Liver (tissue), 9 donors: Measurements from ENCODE around the gene KRT28. TPM values are rescaled to one million over a fixed set of nuclear protein-coding genes. Genes with fewer than 3 reads are reported as not detected.

ENCODE experiments used
- DNase-seq: peaks from one replicate; pipeline ENCODE4 v3.0.0-alpha.2; 2017; ENCODE audit warnings: low spot score
- H3K27ac ChIP-seq, 2 donors: one replicate each; pipeline ENCODE4 v1.7.0; 2013; ENCODE audit warnings: inconsistent platforms in 2 of 2, low read length in 2 of 2, control low read depth in 1 of 2, low read depth in 1 of 2, mild to moderate bottlenecking in 1 of 2
- H3K27me3 ChIP-seq, 4 donors: one replicate each; pipeline versions ENCODE4 v1.6.1 to v1.7.0; 2013; ENCODE audit warnings: low read length in 3 of 4, inconsistent platforms in 1 of 4, mild to moderate bottlenecking in 1 of 4, moderate library complexity in 1 of 4; ENCODE audit not compliant: control insufficient read depth in 4 of 4, insufficient read depth in 4 of 4
- H3K36me3 ChIP-seq, 4 donors: one replicate each; pipeline versions ENCODE4 v1.6.1 to v1.7.0; 2013; ENCODE audit warnings: low read length in 3 of 4, mild to moderate bottlenecking in 3 of 4, low read depth in 1 of 4, moderate library complexity in 1 of 4; ENCODE audit not compliant: control insufficient read depth in 4 of 4, insufficient read depth in 3 of 4
- H3K4me1 ChIP-seq, 4 donors: one replicate each; pipeline versions ENCODE4 v1.6.1 to v1.7.0; 2013; ENCODE audit warnings: low read length in 3 of 4, mild to moderate bottlenecking in 3 of 4, moderate library complexity in 1 of 4; ENCODE audit not compliant: control insufficient read depth in 4 of 4, insufficient read depth in 4 of 4
- H3K4me3 ChIP-seq, 3 donors: one replicate each; pipeline versions ENCODE4 v1.6.1 to v1.7.0; 2013; ENCODE audit warnings: low read length in 3 of 3, control low read depth in 1 of 3, low read depth in 1 of 3, mild to moderate bottlenecking in 1 of 3
- H3K9ac ChIP-seq, 2 donors: one replicate each; pipeline ENCODE4 v1.7.0; 2013; ENCODE audit warnings: low read length in 2 of 2, mild to moderate bottlenecking in 2 of 2, moderate library complexity in 2 of 2, control low read depth in 1 of 2, low read depth in 1 of 2
- H3K9me3 ChIP-seq, 4 donors: one replicate each; pipeline versions ENCODE4 v1.6.1 to v1.7.0; 2013; ENCODE audit warnings: low read length in 3 of 4; ENCODE audit not compliant: control insufficient read depth in 4 of 4
- FOXA1 ChIP-seq: IDR thresholded peaks from 2 replicates; pipeline ENCODE4 v1.6.1; 2016; ENCODE audit warnings: antibody characterized with exemption
- FOXA2 ChIP-seq: IDR thresholded peaks from 2 replicates; pipeline ENCODE4 v1.6.1; 2016; ENCODE audit warnings: antibody characterized with exemption
- GABPA ChIP-seq, 2 donors: IDR thresholded peaks in 1 of 2; conservative IDR thresholded peaks in 1 of 2; 2 replicates each; pipeline ENCODE4 v1.6.1; 2016; ENCODE audit warnings: antibody characterized with exemption in 2 of 2, mild to moderate bottlenecking in 1 of 2, moderate library complexity in 1 of 2
- HNF4A ChIP-seq, 2 donors: conservative IDR thresholded peaks; 2 replicates each; pipeline ENCODE4 v1.6.1; 2016; ENCODE audit warnings: antibody characterized with exemption in 2 of 2, mild to moderate bottlenecking in 2 of 2
- JUND ChIP-seq, 2 donors: IDR thresholded peaks; 2 replicates each; pipeline ENCODE4 v1.6.1; 2016; ENCODE audit warnings: antibody characterized with exemption in 2 of 2
- NR2F2 ChIP-seq: IDR thresholded peaks from 2 replicates; pipeline ENCODE4 v1.6.1; 2016; ENCODE audit warnings: antibody characterized with exemption
- RAD21 ChIP-seq, 2 donors: IDR thresholded peaks; 2 replicates each; pipeline ENCODE4 v1.6.1; 2016; ENCODE audit warnings: antibody characterized with exemption in 2 of 2, mild to moderate bottlenecking in 2 of 2
- SP1 ChIP-seq: IDR thresholded peaks from 2 replicates; pipeline ENCODE4 v1.6.1; 2018; ENCODE audit warnings: antibody characterized with exemption, mild to moderate bottlenecking
- TAF1 ChIP-seq: conservative IDR thresholded peaks from 2 replicates; pipeline ENCODE4 v1.6.1; 2016; ENCODE audit warnings: antibody characterized with exemption, mild to moderate bottlenecking
- WGBS: extraction: QIAGEN DNeasy Blood & Tissue Kit; methylation state at CpG from one replicate; pipeline ENCODE4 v1.1.7; 2013; 5-methylcytosine and 5-hydroxymethylcytosine counted together
- polyA plus RNA-seq, 2 donors: library from polyadenylated mRNA; stranded (reverse) in 1 of 2; unstranded in 1 of 2; fragments of 200-250 nt in 1 of 2; fragments of >200 nt in 1 of 2; fragmentation: Nextera tagmentation in 1 of 2; extraction: Ambion mirVana in 1 of 2; gene quantifications; one replicate each; pipeline versions ENCODE4 v1.2.1 to v1.2.3, GENCODE V29; 2013 to 2015
- total RNA-seq, 2 donors: library from RNA; depleted of rRNA; stranded (reverse); fragments of >200 nt; gene quantifications; one replicate each; pipeline ENCODE4 v1.2.3, GENCODE V29; 2014
- TF ChIP-seq, protein P1 (sequence below): fragments of 150-350 bp; IDR thresholded peaks from 2 replicates; pipeline ENCODE4 v1.5.1; 2017; ENCODE audit warnings: improper control_type of control experiment, low read depth, low read length; ENCODE audit not compliant: missing input control
- TF ChIP-seq, protein P2 (sequence below): IDR thresholded peaks from 2 replicates; pipeline ENCODE4 v1.6.1; 2016; ENCODE audit warnings: antibody characterized with exemption
- TF ChIP-seq, protein P3 (sequence below): IDR thresholded peaks from 2 replicates; pipeline ENCODE4 v1.6.1; 2016; ENCODE audit warnings: antibody characterized with exemption
- TF ChIP-seq, protein P4 (sequence below): IDR thresholded peaks from 2 replicates; pipeline ENCODE4 v1.6.1; 2016; ENCODE audit warnings: antibody characterized with exemption
- TF ChIP-seq, protein P5 (sequence below): IDR thresholded peaks from 2 replicates; pipeline ENCODE4 v1.6.1; 2016; ENCODE audit warnings: antibody characterized with exemption, mild to moderate bottlenecking
- donor health status: healthy.
- donor health status: healthy.
- donor health status: healthy.
- donor health status: healthy.
- donor health status: healthy.

Gene KRT28
- total and polyA plus RNA-seq, 4 donors = not detected

DNA sequence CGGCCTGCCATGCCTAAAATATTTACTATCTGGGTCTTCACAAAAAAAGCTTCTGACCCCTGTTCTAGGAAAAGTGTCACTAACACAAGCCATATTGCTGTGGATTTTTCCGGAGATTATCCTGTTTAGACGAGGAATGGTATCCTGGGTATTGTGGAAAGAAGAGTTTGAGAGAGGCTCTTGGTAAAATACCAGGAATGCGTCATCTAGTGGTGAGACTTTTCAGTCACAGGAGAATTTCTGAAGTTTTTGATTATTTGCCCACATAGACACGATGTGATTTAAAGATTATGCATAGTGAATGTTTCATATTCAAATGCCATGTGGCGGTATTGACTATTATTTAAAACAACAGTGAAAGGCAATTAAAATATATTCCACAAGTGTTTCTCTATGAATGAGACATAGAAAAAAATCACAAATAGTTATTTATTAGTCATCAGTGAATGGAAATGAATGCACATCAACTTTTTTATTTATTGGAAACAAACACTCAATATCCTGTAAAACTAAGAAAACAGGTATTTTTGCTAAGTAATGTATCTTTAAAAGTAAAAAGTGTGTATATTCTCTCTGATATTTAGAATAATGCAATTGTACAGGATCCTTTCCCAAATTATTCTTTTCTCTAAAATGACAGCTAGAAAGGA lies 7.8 kb downstream of the KRT28 start:
- Histone ChIP-seq H3K27ac (no peak overlapping the region), H3K9ac (no peak overlapping the region), H3K4me3 (no peak overlapping the region), H3K36me3 (no peaks in the 10 kb centered on the region), H3K4me1 (peaks cover 0 to 4% (median 0%) of the 10 kb centered on the region in 4 donors), H3K9me3 (no peaks in the 10 kb centered on the region), H3K27me3 (peaks cover 0 to 4% (median 0%) of the 10 kb centered on the region in 4 donors)
- WGBS = 27% methylated on average over 6 of the region's 6 CpGs
- no peak for TF ChIP-seq FOXA1
- TF ChIP-seq, protein P1, sequence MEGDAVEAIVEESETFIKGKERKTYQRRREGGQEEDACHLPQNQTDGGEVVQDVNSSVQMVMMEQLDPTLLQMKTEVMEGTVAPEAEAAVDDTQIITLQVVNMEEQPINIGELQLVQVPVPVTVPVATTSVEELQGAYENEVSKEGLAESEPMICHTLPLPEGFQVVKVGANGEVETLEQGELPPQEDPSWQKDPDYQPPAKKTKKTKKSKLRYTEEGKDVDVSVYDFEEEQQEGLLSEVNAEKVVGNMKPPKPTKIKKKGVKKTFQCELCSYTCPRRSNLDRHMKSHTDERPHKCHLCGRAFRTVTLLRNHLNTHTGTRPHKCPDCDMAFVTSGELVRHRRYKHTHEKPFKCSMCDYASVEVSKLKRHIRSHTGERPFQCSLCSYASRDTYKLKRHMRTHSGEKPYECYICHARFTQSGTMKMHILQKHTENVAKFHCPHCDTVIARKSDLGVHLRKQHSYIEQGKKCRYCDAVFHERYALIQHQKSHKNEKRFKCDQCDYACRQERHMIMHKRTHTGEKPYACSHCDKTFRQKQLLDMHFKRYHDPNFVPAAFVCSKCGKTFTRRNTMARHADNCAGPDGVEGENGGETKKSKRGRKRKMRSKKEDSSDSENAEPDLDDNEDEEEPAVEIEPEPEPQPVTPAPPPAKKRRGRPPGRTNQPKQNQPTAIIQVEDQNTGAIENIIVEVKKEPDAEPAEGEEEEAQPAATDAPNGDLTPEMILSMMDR = peak; percentile 74
- no peak for TF ChIP-seq NR2F2
- TF ChIP-seq, protein P2, sequence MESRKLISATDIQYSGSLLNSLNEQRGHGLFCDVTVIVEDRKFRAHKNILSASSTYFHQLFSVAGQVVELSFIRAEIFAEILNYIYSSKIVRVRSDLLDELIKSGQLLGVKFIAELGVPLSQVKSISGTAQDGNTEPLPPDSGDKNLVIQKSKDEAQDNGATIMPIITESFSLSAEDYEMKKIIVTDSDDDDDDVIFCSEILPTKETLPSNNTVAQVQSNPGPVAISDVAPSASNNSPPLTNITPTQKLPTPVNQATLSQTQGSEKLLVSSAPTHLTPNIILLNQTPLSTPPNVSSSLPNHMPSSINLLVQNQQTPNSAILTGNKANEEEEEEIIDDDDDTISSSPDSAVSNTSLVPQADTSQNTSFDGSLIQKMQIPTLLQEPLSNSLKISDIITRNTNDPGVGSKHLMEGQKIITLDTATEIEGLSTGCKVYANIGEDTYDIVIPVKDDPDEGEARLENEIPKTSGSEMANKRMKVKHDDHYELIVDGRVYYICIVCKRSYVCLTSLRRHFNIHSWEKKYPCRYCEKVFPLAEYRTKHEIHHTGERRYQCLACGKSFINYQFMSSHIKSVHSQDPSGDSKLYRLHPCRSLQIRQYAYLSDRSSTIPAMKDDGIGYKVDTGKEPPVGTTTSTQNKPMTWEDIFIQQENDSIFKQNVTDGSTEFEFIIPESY = no peak
- TF ChIP-seq, protein P3, sequence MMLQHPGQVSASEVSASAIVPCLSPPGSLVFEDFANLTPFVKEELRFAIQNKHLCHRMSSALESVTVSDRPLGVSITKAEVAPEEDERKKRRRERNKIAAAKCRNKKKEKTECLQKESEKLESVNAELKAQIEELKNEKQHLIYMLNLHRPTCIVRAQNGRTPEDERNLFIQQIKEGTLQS = no peak
- TF ChIP-seq RAD21 (IDR thresholded peaks at IDR 0.05) = peak; percentile 82 to 91
- TF ChIP-seq TAF1 = no peak
- no peak for TF ChIP-seq HNF4A (conservative IDR thresholded peaks at IDR 0.05)
- TF ChIP-seq, protein P4, sequence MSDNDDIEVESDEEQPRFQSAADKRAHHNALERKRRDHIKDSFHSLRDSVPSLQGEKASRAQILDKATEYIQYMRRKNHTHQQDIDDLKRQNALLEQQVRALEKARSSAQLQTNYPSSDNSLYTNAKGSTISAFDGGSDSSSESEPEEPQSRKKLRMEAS = no peak
- no peak for DNase-seq

DNA sequence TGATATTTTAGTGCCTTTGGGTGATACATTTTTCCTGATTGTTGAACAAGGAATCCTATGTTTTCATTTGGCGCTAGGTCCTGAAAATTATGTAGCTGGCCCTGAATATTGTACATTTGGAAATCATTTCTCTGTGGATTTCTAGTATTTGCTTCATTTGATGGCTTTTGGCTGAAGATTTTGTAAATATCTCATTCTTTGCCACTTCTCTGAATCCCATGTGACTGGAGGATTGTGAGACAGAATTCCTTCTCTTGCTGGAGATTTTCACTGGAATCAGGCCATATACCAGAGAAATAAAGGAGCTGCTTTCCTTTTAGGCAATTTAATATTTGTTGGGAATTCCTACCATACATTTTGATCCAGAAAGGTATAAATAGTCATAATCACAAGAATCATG lies 8.6 kb downstream of the KRT28 start:
- H3K9ac ChIP-seq = no peak overlapping the region
- no peaks in the 10 kb centered on the region for H3K9me3 ChIP-seq
- no peak overlapping the region for H3K4me3 ChIP-seq
- H3K36me3 ChIP-seq = no peaks in the 10 kb centered on the region
- TF ChIP-seq HNF4A (conservative IDR thresholded peaks at IDR 0.05) (no peak), JUND (IDR thresholded peaks at IDR 0.05) (no peak), FOXA2 (no peak), FOXA1 (no peak), RAD21 (IDR thresholded peaks at IDR 0.05) (no peak), SP1 (no peak), NR2F2 (no peak), GABPA (IDR thresholded peaks at IDR 0.05 in 1 of 2, conservative IDR thresholded peaks at IDR 0.05 in 1 of 2) (no peak)
- TF ChIP-seq, protein P2 = no peak
- TF ChIP-seq, protein P3 = no peak
- TF ChIP-seq, protein P5, sequence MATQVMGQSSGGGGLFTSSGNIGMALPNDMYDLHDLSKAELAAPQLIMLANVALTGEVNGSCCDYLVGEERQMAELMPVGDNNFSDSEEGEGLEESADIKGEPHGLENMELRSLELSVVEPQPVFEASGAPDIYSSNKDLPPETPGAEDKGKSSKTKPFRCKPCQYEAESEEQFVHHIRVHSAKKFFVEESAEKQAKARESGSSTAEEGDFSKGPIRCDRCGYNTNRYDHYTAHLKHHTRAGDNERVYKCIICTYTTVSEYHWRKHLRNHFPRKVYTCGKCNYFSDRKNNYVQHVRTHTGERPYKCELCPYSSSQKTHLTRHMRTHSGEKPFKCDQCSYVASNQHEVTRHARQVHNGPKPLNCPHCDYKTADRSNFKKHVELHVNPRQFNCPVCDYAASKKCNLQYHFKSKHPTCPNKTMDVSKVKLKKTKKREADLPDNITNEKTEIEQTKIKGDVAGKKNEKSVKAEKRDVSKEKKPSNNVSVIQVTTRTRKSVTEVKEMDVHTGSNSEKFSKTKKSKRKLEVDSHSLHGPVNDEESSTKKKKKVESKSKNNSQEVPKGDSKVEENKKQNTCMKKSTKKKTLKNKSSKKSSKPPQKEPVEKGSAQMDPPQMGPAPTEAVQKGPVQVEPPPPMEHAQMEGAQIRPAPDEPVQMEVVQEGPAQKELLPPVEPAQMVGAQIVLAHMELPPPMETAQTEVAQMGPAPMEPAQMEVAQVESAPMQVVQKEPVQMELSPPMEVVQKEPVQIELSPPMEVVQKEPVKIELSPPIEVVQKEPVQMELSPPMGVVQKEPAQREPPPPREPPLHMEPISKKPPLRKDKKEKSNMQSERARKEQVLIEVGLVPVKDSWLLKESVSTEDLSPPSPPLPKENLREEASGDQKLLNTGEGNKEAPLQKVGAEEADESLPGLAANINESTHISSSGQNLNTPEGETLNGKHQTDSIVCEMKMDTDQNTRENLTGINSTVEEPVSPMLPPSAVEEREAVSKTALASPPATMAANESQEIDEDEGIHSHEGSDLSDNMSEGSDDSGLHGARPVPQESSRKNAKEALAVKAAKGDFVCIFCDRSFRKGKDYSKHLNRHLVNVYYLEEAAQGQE = no peak
- TF ChIP-seq, protein P4 = no peak
- H3K27me3 ChIP-seq = peaks cover 0 to 4% (median 0%) of the 10 kb centered on the region in 4 donors
- DNase-seq = no peak
- peaks cover 0 to 4% (median 0%) of the 10 kb centered on the region in 4 donors for H3K4me1 ChIP-seq
- H3K27ac ChIP-seq = no peak overlapping the region
- WGBS = 95% methylated on average over 1 of the region's 1 CpG
